ENCODE results near the gene BCL7A.

BCL7A gene

GRCh38 chr12:122021822-122022392 lies at the start of gene BCL7A:
BCL7A (plus strand) TSS chr12:122021884; CDS start chr12:122022092, 208 bp downstream.
- ChIA-PET POLR2A (no interaction called here), CTCF (interaction anchor here (0.9 to 2.6 kb wide), 2 partner anchors 10 to 29 kb away, joined by 3 to 8 read pairs; no protein-coding TSS in a partner anchor)
- DNase-seq (ENCODE audit: extremely low spot score): peak; percentile 76
- no peak for TF ChIP-seq CTCF (IDR thresholded peaks at IDR 0.05; ENCODE audit: control extremely low read depth, extremely low read depth, low read depth, missing control alignments)

- ChIA-PET CTCF (no interaction called here), POLR2A (no interaction called here)
These were observed 47.4 kb upstream of the BCL7A start for GRCh38 chr12:121974026-121974985.

GRCh38 chr12:121975021-121975420 lies 46.7 kb upstream of the BCL7A start:
- no peak for TF ChIP-seq CTCF (IDR thresholded peaks at IDR 0.05; ENCODE audit: control extremely low read depth, extremely low read depth, low read depth, missing control alignments)
- ChIA-PET POLR2A (no interaction called here), CTCF (no interaction called here)
- DNase-seq (ENCODE audit: extremely low spot score): peak; percentile 1

More at GRCh38 chr12:121974026-121974985, 47.4 kb upstream of the BCL7A start:
- TF ChIP-seq CTCF (IDR thresholded peaks at IDR 0.05; ENCODE audit: control extremely low read depth, extremely low read depth, low read depth, missing control alignments): no peak
- DNase-seq (ENCODE audit: extremely low spot score): peak; percentile 2

- POLR2A ChIA-PET: no interaction called here
- CTCF ChIA-PET: no interaction called here
- DNase-seq (ENCODE audit: extremely low spot score): no peak
- TF ChIP-seq CTCF (IDR thresholded peaks at IDR 0.05; ENCODE audit: control extremely low read depth, extremely low read depth, low read depth, missing control alignments): no peak
These were observed 44.7 kb upstream of the BCL7A start for GRCh38 chr12:121976950-121977349.

- TF ChIP-seq CTCF (IDR thresholded peaks at IDR 0.05; ENCODE audit: control extremely low read depth, extremely low read depth, low read depth, missing control alignments): no peak
- ChIA-PET CTCF (interaction anchor here (1.2 to 4.4 kb wide), 4 partner anchors 10 to 186 kb away, joined by 3 to 24 read pairs (median 6); partner anchors contain the start of gene RHOF), POLR2A (interaction anchor here (0.6 to 2.5 kb wide), 3 partner anchors 11 to 72 kb away, joined by 3 to 12 read pairs (median 5); no protein-coding TSS in a partner anchor)
- peak; percentile 54 for DNase-seq (ENCODE audit: extremely low spot score)
These were observed 41.3 kb upstream of the BCL7A start for GRCh38 chr12:121980191-121980891.

- ChIA-PET POLR2A (interaction anchor here (0.6 to 2.5 kb wide), 2 partner anchors 11 to 45 kb away, joined by 3 to 12 read pairs; no protein-coding TSS in a partner anchor), CTCF (interaction anchor here (0.5 to 4.4 kb wide), 5 partner anchors 10 to 187 kb away, joined by 3 to 24 read pairs (median 5); partner anchors contain the start of gene RHOF)
- DNase-seq (ENCODE audit: extremely low spot score): no peak
- TF ChIP-seq CTCF (IDR thresholded peaks at IDR 0.05; ENCODE audit: control extremely low read depth, extremely low read depth, low read depth, missing control alignments): no peak
These were observed 40.8 kb upstream of the BCL7A start for GRCh38 chr12:121980892-121981272.
